Right lobe of liver (tissue), 6 donors: ENCODE measurements around the gene NSG1. TPM values are rescaled to one million over a fixed set of nuclear protein-coding genes. Genes with fewer than 3 reads are reported as not detected.
"Not testable (repeated sequence)": the region's sequence is repeated elsewhere in the genome, so short reads cannot be mapped to it uniquely, and the experiment has no call there.

Experiments
- ATAC-seq, 4 donors: fragments of 200-7000 bp; cut with Tn5 transposase; one replicate each; pipeline ENCODE4 v1.9.1; 2020; ENCODE audit warnings: mild to moderate bottlenecking in 4 of 4, moderate library complexity in 4 of 4
- DNase-seq, 3 donors: peaks; one replicate each; pipeline ENCODE4 v3.0.0-alpha.2; 2020
- H3K27ac ChIP-seq, 3 donors: fragments of 200-600 bp; one replicate each; pipeline ENCODE4 v1.8.0; 2022
- H3K27me3 ChIP-seq, 2 donors: fragments of 200-600 bp; one replicate each; pipeline ENCODE4 v1.8.0; 2022
- H3K36me3 ChIP-seq, 4 donors: fragments of 200-600 bp; sonication (generic) in 1 of 4; one replicate each; pipeline versions ENCODE4 v1.5.1 to v1.8.0; 2017 to 2022; ENCODE audit warnings: control low read depth in 1 of 4
- H3K4me1 ChIP-seq, 4 donors: fragments of 200-600 bp; sonication (generic) in 1 of 4; one replicate each; pipeline versions ENCODE4 v1.5.1 to v1.8.0; 2017 to 2022; ENCODE audit warnings: control low read depth in 1 of 4
- H3K4me3 ChIP-seq, 3 donors: fragments of 200-600 bp; one replicate each; pipeline ENCODE4 v1.8.0; 2022
- H3K9me3 ChIP-seq, 4 donors: fragments of 200-600 bp; sonication (generic) in 1 of 4; one replicate each; pipeline versions ENCODE4 v1.5.1 to v1.8.0; 2017 to 2022; ENCODE audit warnings: control low read depth in 1 of 4
- POLR2A ChIP-seq: fragments of 450-650 bp; IDR thresholded peaks from one replicate; pipeline ENCODE4 v1.6.1; 2017; ENCODE audit warnings: antibody characterized with exemption, mild to moderate bottlenecking
- WGBS: methylation state at CpG from one replicate; pipeline ENCODE4 v1.1.6; 2018; ENCODE audit warnings: low coverage, low lambda C conversion rate; ENCODE audit not compliant: insufficient coverage; ENCODE audit errors: missing lambda C conversion rate; 5-methylcytosine and 5-hydroxymethylcytosine counted together
- intact Hi-C, 2 donors: fragments of 100-400 bp; cut with DNase I; formaldehyde crosslinking; loops; one replicate each; pipeline versions ENCODE4 v1.11.2 to v1.14.1; 2022
- total RNA-seq, 6 experiments: library from RNA; depleted of rRNA in 2 of 6; stranded (reverse); fragments of >200 nt in 2 of 6; fragmentation: NEBNext Ultra II Directional in 3 of 6; extraction: Animal tissue kit (Norgen Biotek cat#: 25700) in 3 of 6; gene quantifications; one replicate each; pipeline versions ENCODE4 v1.1.0 to v1.2.4, GENCODE V29; 2016 to 2023
- TF ChIP-seq, protein P1 (sequence below), 4 donors: fragments of 200-600 bp in 3 of 4; fragments of 450-650 bp in 1 of 4; IDR thresholded peaks; one replicate each; pipeline versions ENCODE4 v1.5.1 to v1.8.0; 2016 to 2022; ENCODE audit warnings: antibody characterized with exemption in 4 of 4, mild to moderate bottlenecking in 2 of 4
- donor health status: DM: no; HTN: yes; CAD: no.
- donor health status: DM: no; HTN: no; CAD: no.
- donor health status: DM: no; HTN: no; CAD: no.
- donor health status: DM: no; HTN: yes; CAD: no.
- donor health status: DM: no; HTN: yes; CAD: no.

Gene NSG1
- total RNA-seq, 6 experiments from 2014 or later: 0.22 to 0.29 TPM; not detected in 4

- ATAC-seq (no peak), DNase-seq (peak in 1 of 3 donors; percentile 15)
- TF ChIP-seq, protein P1, sequence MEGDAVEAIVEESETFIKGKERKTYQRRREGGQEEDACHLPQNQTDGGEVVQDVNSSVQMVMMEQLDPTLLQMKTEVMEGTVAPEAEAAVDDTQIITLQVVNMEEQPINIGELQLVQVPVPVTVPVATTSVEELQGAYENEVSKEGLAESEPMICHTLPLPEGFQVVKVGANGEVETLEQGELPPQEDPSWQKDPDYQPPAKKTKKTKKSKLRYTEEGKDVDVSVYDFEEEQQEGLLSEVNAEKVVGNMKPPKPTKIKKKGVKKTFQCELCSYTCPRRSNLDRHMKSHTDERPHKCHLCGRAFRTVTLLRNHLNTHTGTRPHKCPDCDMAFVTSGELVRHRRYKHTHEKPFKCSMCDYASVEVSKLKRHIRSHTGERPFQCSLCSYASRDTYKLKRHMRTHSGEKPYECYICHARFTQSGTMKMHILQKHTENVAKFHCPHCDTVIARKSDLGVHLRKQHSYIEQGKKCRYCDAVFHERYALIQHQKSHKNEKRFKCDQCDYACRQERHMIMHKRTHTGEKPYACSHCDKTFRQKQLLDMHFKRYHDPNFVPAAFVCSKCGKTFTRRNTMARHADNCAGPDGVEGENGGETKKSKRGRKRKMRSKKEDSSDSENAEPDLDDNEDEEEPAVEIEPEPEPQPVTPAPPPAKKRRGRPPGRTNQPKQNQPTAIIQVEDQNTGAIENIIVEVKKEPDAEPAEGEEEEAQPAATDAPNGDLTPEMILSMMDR (IDR thresholded peaks at IDR 0.05): no peak
- no peak for TF ChIP-seq POLR2A
- Histone ChIP-seq H3K4me3 (no peak overlapping the region), H3K27me3 (no peaks in the 10 kb centered on the region), H3K36me3 (peaks cover 0 to 27% (median 12%) of the 10 kb centered on the region in 4 donors), H3K4me1 (peaks cover 0 to 13% (median 0%) of the 10 kb centered on the region in 4 donors), H3K27ac (no peak overlapping the region), H3K9me3 (no peaks in the 10 kb centered on the region)
- intact Hi-C loops: no loop called here
- 82% methylated on average over 16 of the region's 19 CpGs for WGBS
Observed at GRCh38 chr4:4418676-4419390, 31.9 kb downstream of the NSG1 start.

GRCh38 chr4:4419896-4420295, 33.0 kb downstream of the NSG1 start:
- Histone ChIP-seq H3K4me3 (no peak overlapping the region), H3K27ac (no peak overlapping the region), H3K4me1 (peaks cover 0 to 24% (median 0%) of the 10 kb centered on the region in 4 donors), H3K9me3 (no peaks in the 10 kb centered on the region), H3K36me3 (peaks cover 0 to 27% (median 12%) of the 10 kb centered on the region in 4 donors), H3K27me3 (no peaks in the 10 kb centered on the region)
- intact Hi-C loops: no loop called here
- no peak for TF ChIP-seq POLR2A
- TF ChIP-seq, protein P1 (IDR thresholded peaks at IDR 0.05): no peak
- 98% methylated on average over 7 of the region's 12 CpGs for WGBS
- no peak for ATAC-seq
- peak in 1 of 3 donors; percentile 11 for DNase-seq

DNA sequence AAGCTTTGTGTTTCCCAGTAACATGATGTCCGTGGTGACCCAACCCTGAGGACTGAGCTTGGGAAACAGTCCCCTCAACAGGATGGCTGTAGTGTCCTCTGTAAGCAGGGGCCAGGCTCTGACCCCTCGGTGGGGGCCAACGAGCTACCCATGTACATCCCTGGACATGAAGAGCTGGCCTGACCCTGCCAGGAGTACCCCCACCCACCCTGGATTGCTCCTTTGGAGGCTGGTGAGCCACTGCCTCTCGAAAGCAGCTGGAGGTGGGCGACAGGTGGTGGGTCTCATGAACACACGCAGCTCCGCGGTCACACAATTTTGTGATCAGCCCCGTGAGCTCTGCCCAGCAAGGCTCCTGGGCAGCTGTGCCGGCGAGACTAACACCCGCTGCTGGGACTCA, 33.5 kb downstream of the NSG1 start:
- H3K9me3 ChIP-seq: no peaks in the 10 kb centered on the region
- intact Hi-C loops: no loop called here
- no peak overlapping the region for H3K4me3 ChIP-seq
- no peaks in the 10 kb centered on the region for H3K27me3 ChIP-seq
- peak in 1 of 3 donors; percentile 33 for DNase-seq
- no peak overlapping the region for H3K27ac ChIP-seq
- WGBS: no CpG with 5 or more reads among the region's 12 CpGs
- ATAC-seq: no peak
- peaks cover 0 to 27% (median 12%) of the 10 kb centered on the region in 4 donors for H3K36me3 ChIP-seq
- TF ChIP-seq, protein P1 (IDR thresholded peaks at IDR 0.05): no peak
- TF ChIP-seq POLR2A: no peak
- peaks cover 0 to 26% (median 0%) of the 10 kb centered on the region in 4 donors for H3K4me1 ChIP-seq

DNA sequence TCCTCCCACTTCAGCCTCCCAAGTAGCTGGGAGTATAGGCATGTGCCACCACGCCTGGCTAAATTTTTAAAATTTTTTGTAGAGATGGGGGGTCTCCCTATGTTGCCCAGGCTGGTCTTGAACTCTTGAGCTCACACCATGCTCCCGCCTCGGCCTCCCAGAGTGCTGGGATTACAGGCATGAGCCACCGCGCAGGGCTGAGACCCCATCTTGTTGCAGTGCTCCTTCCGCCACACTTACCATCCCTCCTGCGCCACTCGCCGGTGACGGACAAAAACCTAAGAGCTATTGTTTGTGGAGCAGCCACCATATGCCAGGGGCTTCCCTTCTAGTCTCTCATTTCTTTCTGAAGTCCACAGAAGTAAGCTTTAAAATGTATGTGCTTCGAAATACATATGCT, 34.5 kb downstream of the NSG1 start:
- Histone ChIP-seq H3K4me1 (peaks cover 0 to 26% (median 0%) of the 10 kb centered on the region in 4 donors), H3K9me3 (no peaks in the 10 kb centered on the region), H3K27ac (no peak overlapping the region), H3K4me3 (no peak overlapping the region), H3K36me3 (peaks cover 0 to 27% (median 12%) of the 10 kb centered on the region in 4 donors), H3K27me3 (no peaks in the 10 kb centered on the region)
- peak in 1 of 3 donors; percentile 23 for DNase-seq
- no peak for ATAC-seq
- intact Hi-C loops: no loop called here
- TF ChIP-seq, protein P1 (IDR thresholded peaks at IDR 0.05): no peak
- 99% methylated on average over 11 of the region's 11 CpGs for WGBS

GRCh38 chr4:4422117-4422516, 35.2 kb downstream of the NSG1 start:
- peaks cover 0 to 26% (median 0%) of the 10 kb centered on the region in 4 donors for H3K4me1 ChIP-seq

More at GRCh38 chr4:4422117-4422516, 35.2 kb downstream of the NSG1 start:
- H3K9me3 ChIP-seq, intact Hi-C loops, H3K27ac ChIP-seq, H3K4me3 ChIP-seq, ATAC-seq, H3K27me3 ChIP-seq: not testable (repeated sequence)
- 84% methylated on average over 4 of the region's 7 CpGs for WGBS
- DNase-seq: peak in 1 of 3 donors; percentile 14
- peaks cover 0 to 27% (median 12%) of the 10 kb centered on the region in 4 donors for H3K36me3 ChIP-seq
